HEK293T (cell line): Measurements from ENCODE around the gene SPA17.

ENCODE experiments used
- ARNT ChIP-seq: fragments of 450-650 bp; IDR thresholded peaks from 2 replicates; pipeline ENCODE4 v1.6.1; 2017; ENCODE audit warnings: mild to moderate bottlenecking
- ELF4 ChIP-seq: fragments of 450-650 bp; IDR thresholded peaks from 2 replicates; pipeline ENCODE4 v1.6.1; 2017; ENCODE audit warnings: antibody characterized with exemption
- FOXA1 ChIP-seq: fragments of 450-650 bp; IDR thresholded peaks from 2 replicates; pipeline ENCODE4 v1.6.1; 2016; ENCODE audit warnings: mild to moderate bottlenecking
- FOXK2 ChIP-seq: fragments of 450-650 bp; IDR thresholded peaks from 2 replicates; pipeline ENCODE4 v1.6.1; 2016; ENCODE audit warnings: mild to moderate bottlenecking
- SUZ12 ChIP-seq: fragments of 450-650 bp; IDR thresholded peaks from 2 replicates; pipeline ENCODE4 v1.6.1; 2016; ENCODE audit warnings: mild to moderate bottlenecking
- ZNF384 ChIP-seq: fragments of 450-650 bp; IDR thresholded peaks from 2 replicates; pipeline ENCODE4 v1.6.1; 2016

DNA sequence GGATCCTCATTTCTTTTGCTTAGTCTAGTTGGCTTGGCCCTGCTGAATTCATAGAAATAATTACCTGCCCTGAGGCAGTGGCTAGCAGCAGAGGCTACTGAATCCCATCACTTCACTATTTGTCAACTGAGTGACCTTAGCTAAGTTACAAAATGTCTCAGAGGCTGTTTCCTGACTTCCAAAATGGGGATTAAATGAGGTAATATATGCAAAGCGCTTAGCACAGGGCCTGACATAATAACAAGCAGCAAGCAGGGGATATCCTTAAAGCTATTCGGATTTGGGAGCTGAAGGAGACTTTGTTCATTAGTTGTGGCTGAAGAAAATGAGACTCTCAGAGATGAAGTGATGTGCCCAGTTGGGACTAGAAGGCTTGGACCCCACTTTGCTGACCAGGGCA lies 68.9 kb downstream of the SPA17 start:
- TF ChIP-seq ZNF384 (no peak), FOXA1 (no peak), ARNT (no peak), FOXK2 (no peak), SUZ12 (no peak), ELF4 (no peak)
